AG08395 (cell line): ENCODE measurements around the gene THBS3.
"Not testable (repeated sequence)": the region's sequence is repeated elsewhere in the genome, so short reads cannot be mapped to it uniquely, and the experiment has no call there.

Experiments used
- DNase-seq: peaks from one replicate; pipeline ENCODE4 v3.0.0; 2012; ENCODE audit warnings: mixed read lengths, low spot score

THBS3 gene

DNA sequence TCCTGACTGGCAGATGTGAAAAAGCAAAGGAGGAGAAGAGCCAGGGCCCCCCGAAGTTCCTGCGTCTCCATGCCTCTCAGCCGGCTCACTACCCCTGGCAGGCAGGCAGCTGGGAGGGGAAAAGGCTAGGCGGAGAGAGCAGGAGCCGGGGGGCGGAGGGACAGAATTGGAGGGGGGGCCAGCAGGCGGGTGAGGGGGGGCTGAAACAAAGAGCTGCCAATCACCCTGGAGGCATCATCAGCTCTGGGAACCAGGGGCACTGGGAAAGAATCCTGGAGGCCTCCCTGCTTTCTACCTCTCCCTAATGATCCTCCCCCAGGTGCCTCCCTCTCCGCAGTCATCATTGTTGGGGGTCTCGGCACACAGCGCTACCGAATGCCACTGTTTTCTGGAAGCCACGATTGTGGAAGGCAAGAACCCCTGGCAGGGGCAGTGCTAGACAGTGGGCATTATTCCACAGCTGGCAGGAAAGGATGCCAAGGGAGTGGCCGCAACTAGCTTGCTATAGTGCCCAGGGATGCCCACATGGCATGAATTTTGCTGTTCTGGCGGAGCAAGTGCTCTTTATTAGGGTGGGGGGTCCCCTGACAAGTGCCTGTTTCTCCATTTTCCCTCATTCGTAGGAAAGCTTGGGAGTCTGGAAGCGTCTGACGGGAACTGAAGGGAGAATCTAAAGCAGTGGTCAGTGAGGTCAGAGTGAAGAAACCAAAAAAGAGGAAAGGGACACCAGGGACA lies at the start of gene THBS3:
Gene THBS3, minus strand, starts transcription at position 92 of the 735 bp plus-strand sequence. Its CDS starts 21 bp downstream, at position 71.
- DNase-seq: no peak

DNA sequence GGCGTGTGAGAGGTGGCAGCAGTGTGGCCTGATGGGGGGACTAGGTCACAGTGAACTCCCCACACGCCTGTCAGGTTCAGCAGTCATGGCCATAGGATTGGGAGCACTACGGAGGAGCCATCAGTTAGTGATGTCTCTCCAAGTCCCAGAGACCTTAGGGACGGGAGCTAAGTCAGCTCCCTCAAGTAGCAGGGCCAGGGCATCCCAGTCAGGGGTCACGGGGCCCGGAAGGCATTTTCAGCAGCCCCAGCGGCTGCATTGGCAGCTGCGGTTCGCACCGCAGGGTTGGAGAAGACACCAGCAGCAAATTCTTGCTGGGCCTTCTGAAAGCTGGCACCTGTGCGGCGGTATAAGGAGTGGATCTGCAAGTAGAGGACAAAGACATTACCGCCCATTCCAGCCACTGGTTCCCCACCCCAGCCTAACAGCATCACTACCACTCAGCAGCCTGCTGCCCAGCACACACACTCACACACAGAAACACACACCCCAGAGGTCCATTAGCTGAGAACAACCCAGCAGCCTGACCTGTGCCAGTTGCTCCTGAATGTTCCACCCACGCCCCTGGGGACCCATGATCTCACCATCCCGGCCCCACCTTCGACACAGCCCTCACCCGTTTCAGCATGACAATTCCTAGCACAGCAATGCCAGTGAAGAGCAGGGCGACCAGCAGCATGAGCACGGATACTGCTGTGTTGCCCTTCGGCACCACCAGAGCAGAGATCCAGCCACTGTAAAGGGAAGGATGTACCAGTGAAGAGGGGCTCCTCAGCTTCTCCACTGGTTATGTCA lies 48.6 kb upstream of the THBS3 start:
- DNase-seq: no peak

DNA sequence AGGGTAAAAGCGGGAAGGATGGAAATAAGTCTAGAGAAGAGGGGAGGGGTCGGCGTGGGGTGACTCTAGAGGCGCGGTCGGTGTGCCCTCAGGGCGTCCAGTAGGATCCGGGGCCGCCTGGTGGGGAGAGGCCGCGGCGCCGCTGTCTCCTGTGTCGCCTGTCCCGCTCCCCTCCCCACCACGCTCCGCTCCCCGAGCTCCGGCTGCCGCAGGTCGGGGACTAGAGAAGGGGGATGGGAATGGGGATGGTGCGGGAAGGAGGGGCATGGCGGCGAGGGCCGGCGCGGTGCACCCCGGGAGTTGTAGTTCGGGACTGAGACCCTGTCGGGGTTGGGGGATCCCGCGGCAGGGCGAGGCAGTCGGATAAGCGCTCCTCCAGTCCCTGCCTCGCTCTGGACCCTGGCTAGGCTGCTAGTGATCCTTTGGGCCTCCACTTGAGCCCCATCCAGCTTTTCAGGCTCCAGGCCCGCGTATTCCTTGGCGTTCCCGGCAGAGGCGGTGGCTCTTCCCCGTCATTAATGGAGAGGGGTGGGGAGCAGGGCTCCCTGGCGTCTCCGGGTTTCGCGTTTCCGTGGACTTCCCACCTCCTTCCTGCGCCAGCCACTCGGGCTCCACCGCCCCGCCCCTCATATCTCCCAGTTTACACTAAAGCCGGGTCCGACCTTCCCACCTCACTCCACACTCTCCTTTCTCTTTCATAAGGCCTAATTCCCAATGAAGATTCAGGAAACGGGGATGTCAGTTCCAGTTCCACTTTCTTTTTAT lies 47.7 kb upstream of the THBS3 start, which contains the start of gene ENTREP3:
Gene ENTREP3, minus strand, starts transcription at position 241 of the 765 bp plus-strand sequence. CDS start 606 bp downstream, outside the sequence.
- DNase-seq: peak; percentile 89

DNA sequence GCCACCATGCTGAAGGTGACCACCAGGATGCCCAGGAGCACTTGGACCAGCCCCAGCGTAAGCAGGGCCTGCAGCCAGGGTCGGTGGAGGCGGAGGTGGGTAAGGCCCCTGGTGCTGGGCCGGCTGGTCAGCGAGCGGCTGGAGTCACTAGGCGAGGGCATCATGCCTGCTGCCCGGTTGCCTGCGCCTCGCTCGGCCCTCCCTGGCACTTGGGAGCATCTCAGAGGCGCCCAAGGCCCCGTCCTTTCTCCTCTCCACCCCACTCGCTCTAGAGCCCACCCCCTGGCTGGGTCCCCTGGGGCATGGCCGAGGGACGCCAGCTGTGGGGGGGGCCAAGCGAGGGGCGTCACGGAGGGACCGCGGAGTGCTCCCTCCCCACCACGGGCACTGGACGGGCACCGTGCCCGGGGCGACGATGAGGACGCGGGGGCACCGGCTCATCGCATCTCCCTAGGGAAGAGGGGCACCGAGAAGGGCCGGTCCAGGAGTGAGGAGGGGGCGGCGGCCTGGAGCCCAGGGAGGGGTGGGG lies 47.1 kb upstream of the THBS3 start:
- DNase-seq: peak; percentile 28

DNA sequence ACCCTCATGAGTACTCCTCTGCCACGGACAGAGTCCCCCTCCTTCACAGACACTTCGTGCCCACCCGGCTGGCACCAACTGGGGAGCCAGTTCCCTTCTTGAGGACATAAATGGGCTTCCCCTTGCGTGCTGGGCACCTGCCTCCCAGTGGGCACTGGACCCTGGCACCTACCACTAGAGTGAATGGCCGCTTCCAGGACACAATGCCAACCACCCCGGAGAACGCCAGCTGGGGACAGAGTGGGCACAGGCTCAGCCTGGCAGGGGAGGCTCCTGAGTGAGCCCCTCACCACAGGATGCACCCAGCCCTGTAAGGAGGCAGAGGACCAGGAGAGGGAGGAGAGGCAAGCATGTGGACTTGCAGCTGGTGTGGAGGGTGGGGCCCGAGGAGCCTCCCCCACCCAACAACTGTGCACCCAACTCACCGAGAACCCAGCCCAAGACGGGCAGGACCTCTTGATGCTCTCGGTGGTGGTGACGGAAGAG lies 46.6 kb upstream of the THBS3 start:
- peak; percentile 9 for DNase-seq

DNA sequence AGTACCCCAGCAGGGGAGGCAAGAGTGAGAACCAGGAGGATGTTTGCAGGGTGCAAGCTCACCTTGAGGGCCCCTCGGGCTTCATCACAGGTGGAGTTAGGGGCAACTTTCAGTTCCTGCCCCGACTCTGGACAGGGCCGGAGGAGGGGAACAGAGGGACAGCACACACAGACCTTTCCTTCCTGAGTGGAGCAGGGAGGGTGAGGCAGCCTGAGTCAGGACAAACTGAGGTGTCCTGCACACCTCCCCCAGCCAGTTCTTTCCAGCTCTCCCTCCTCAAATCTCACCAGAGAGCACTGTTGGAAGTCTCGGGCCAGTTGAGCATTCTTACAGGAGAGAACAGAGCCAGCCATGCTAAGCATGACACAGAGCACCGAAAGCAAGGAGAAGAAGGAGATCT lies 46.1 kb upstream of the THBS3 start:
- DNase-seq: no peak

DNA sequence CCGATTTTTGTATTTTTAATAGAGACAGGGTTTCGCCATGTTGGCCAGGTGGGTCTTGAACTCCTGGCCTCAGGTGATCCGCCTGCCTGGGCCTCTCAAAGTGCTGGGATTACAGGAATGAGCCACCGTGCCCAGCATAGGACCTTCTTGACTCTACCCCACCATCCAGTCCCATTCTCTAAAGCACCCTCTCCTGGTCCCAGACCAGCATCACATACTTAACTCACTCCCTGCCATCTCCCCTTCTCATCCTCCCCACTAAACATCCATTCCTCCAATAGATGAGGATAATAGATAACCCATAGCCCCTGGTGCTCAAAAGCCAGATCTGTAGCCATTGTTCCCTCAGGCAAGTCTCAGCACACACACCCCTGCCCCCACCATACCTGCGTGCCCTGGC lies 45.5 kb upstream of the THBS3 start:
- DNase-seq: no peak

DNA sequence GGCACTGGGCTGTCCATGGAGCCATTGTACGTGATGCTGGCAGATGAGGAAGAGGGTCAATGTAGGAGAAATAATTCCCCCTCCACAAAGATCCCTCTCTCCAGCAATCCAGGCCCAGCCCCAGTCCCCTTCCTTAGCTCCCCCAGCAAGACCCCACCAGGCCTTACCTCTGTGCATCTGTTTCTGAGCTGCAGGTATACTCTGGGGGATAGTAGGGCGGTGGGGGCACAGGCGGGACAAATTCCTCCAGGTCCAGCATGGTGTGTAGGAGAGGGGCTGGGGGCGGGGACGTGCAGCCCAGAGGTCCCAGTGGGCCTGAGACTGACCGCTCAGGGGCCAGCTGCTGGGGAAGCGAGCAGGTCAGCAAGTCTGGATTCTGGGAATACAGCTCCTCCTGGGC lies 43.9 kb upstream of the THBS3 start:
- DNase-seq: no peak

DNA sequence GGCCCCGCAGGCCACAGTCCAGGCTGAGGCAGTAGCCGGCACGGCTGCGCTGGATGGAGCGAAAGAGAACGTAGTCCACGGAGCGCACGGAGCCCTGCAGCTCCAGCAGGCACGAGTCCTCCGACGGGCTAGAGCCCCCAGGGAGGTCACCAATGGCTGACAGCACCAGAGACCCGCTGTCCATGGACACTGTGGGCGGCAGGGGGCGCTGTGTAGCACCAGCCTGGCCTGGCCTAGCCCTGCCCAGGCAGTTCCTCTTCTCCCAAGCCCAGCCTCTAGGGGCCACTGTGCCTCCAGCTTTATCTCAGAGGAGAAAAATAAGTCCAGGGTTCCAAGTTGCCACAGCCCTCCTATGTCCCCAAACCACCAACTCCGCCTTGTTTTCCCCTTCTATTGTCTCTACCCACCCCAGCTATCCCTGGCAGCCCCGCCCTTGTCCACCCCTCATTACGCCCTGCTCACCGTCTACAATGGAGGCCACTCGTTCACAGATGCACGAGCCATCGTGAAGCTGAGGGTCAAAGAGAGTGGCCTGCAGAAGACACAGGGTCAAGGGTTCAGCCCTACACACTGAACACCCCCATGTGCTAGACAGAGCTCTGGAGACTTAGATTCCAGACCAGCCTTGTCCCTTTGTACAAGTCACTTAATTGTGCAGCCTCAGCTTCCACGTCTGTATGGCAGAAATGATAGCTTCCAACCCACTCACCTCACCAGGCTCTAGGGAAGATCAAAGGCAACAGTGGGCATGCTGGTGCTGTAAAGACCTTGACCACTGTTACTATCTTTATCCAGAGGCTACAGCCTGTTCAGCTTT lies 43.1 kb upstream of the THBS3 start:
- peak; percentile 95 for DNase-seq

DNA sequence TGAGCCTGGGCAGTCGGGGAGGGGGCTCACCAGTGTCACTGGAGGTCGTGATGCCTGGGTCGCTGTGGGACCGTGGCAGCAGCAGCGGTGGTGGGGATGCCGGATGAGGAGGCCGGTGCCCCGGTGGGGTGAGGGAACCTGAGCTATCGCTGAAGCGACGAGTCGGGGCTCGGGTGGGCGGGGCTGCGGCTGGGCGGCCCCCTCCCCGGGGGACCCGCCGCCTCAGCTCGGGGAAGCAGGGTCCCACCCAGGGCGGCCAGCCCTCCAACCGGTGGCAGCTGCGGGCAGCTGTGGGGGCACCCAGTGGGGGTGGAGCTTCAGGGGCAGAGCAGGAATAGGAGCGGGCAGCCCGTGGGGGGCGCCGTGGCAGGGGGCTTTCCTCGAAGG lies 42.5 kb upstream of the THBS3 start:
- DNase-seq: no peak

DNA sequence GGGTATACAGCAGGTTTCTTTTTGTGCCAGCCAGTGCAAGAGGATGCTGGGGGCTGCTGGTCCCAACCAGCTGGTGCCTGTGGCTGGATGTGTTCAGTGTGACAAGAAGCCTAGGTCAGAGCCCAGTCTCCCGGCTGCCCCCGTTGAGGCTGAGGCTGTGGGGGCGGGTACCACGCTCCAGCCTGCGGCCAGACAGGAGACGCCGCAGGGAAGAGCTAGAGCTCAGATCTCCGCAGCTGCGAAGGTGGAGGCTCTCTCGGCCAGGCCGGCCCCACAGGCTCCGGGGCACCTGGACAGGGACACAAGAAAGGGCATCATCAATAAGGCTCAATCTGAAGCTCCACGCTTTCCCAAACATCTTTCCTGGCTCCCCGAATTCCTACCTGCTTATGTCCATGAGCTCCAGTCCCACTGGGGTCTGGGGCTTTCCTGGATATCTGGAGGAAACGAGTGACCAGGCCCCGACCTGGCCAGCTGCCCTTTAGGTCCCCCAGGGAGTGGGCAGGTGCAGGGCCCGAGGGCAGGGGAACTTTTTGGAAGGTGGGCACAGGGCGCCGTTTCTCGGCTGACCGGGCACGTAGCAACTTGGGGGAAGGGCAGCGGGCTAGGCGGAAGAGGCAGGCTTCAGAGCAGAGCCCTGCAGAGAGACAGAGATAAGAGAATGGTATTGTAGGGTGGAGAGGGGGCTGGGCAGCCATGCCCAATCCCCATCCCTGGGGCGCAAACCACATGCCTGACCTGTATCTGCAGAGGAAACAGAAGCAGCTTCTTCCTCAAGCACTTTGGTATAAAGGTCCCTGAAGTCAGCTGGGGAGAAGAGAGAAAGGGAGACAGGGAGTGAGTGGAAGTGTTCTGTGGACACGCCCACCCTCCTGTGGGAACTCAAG lies 40.2 kb upstream of the THBS3 start:
- no peak for DNase-seq

DNA sequence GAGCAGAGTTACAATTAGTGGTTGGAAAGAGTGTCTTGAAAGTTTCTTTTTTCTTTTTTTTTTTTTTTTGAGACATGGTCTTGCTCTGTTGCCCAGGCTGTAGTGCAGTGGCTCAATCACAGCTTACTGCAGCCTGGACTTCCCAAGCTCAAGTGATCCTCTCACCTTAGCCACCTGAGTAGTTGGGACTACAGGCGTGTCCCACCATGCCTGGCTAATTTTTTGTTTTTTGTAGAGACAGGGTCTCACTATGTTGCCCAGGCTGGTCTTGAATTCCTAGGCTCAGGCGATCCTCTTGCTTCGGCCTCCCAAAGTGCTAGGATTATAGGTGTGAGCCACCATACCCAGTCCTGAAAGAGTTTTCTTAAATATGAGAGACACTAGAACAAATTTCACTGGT lies 39.1 kb upstream of the THBS3 start:
- DNase-seq: not testable (repeated sequence)

DNA sequence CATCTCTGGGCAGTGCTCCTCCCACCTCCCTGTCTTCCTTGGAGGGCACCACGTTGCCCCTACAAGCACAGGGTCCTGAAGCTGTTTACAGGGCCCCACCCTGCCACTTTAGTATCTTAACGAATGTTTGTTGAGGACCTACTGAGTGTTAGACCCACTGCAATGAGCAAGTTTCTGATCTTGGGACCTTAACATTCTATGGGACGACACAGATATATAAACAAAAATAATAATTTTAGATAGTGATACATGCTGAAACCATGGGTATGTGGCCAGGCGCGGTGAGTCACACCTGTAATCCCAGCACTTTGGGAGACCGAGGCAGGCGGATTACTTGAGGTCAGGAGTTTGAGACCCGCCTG lies 37.4 kb upstream of the THBS3 start:
- DNase-seq: no peak

DNA sequence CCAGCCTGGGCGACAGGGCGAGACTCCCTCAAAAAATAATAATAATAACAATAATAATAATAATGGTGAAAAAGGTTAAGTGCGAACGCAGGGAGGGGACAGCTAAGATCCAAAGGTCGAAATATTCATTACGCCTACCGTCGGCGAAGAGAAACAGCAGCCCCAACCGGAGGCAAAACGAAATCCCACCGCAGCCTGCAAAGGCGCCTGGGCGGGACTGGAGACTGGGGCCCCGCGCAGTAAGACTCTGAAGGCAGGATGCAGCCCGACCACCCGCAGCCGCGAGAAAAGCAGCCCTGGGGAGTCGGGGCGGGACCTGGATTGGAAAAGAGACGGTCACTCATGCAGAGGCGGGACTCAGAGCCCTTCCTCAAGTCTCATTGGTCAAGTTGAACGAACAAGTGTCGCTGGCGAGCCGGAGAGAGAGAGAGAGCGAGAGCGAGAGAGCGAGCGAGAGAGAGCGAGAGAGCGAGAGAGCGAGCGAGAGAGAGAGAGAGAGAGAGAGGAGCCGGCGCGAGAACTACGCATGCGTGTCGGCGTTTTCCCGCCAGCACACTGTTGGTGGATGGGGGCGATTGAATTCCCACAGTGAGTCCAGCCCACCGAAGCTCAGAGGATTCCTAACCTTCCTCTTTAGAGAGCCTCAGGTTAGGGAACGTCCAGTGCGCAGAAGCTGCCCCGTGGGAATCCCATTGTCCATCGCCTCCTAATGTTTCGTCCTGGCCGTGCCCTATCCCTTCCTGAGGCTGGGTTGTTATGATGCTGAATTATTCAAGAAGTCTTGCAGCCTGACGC lies 36.9 kb upstream of the THBS3 start:
- peak; percentile 97 for DNase-seq

DNA sequence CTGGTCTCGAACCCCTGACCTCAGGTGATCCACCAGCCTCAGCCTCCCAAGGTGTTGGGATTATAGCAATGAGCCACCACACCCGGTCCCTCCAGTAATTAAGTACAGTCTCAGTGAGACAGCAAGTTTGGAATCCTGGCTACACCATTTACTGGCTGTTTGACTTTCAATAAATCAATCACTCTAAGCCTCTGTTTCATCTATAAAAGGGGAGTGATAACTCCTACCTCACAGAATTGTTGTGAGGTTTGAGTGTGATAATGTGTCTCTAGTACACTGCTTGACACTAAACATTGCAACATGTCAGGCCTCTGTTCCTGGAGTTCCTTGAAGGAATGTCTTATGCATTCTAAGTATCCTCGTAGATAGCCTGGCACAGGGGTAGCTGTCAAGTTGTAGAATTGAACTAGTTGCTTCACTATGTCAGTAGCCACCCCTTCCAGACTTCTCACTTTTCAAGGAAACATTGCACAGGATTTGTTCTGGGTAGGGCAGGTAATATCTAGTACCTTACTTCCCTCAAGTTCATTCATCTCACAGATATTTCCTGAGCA lies 35.2 kb upstream of the THBS3 start:
- no peak for DNase-seq

DNA sequence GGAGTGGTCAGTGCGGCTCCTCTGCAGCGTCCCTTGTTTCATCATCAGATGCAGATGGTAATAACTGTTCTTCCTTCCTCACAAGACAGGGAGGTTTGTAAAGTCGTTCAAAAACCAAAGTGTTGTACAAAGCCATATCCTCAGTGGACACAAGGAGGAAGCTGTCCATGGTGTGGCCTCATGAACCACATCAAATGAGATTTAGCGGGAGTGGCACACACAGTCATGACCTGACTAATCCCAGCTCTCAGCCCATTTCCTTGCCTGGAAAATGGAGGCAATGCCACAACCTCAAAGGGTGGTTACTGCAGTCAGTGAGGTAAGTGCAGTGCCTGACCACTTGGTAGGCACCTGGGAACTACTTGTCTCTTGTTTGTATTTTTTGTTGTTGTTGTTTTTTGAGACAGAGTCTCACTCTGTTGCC lies 34.2 kb upstream of the THBS3 start:
- no peak for DNase-seq

DNA sequence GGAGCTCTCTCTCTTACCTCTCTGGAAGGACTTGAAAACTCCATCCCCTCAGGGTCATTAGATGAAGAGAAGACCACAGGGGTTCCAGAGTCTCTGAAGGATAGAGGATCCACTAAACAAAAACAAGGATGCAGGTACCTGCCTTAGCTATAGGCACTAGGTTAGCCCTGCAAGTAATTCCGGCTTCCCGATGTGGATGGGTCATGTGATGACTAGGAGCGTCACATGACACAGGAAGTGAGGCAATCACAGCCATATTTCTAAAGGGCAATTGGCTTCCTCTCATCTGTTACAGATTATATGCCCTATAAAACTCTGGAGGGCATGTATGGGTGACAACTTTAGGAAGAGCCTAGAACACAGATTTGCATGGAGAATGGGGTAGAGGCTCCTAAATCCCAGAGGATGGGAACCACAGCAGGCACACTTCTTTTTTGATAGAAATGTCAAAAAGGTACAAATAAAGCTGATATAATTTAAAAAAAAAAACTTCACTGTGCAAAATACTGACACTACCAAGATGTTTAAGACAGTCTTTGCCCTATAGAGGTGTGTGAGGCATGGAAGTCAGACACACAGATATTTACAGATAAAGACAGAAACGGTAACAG lies 33.5 kb upstream of the THBS3 start:
- DNase-seq: peak; percentile 85

DNA sequence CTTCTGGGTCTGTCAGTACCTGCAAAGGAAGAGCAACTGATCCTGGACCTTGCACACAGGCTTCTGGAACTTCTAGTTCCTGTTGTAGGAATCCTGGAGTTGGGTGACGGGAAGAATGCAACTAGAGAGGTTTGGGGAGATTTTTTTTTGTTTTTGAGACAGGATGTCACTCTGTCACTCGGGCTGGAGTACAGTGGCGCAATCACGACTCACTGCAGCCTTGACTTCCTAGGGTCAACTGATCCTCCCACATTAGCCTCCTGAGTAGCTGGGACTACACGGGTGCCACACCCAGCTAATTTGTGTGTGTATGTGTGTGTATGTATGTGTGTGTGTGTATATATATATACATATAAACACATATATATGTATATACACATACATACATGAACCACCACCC lies 28.8 kb upstream of the THBS3 start:
- no peak for DNase-seq

DNA sequence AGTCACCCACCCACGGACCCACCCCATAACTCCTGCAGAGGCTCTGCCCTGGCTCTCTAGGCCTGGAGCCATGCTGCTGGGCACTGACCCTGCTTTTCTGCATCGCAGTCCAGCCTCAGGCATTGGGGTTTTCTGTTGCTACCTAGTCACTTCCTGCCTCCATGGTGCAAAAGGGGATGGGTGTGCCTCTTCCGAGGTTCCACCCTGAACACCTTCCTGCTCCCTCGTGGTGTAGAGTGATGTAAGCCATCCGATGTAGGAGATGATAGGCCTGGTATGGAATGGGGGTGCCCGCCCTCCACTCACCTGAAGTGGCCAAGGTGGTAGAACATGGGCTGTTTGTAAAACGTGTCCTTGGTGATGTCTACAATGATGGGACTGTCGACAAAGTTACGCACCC lies 27.7 kb upstream of the THBS3 start:
- not testable (repeated sequence) for DNase-seq
